Left lung (tissue), 10 donors: Measurements from ENCODE around the gene LDHD. TPM values are rescaled to one million over a fixed set of nuclear protein-coding genes. Genes with fewer than 3 reads are reported as not detected.

Experiments used
- ATAC-seq: fragments of 200-7000 bp; cut with Tn5 transposase; one replicate; pipeline ENCODE4 v1.9.1; 2020; ENCODE audit warnings: moderate library complexity
- DNase-seq, 4 donors: peaks; one replicate each; pipeline ENCODE4 v3.0.0-alpha.2; 2013 to 2020
- H3K27ac ChIP-seq, 2 donors: fragments of 200-600 bp; sonication (generic) in 1 of 2; one replicate each; pipeline versions ENCODE4 v1.5.0 to v1.8.0; 2020 to 2021
- H3K27me3 ChIP-seq, 2 donors: fragments of 200-600 bp; sonication (generic) in 1 of 2; one replicate each; pipeline versions ENCODE4 v1.5.0 to v1.8.0; 2020 to 2021
- H3K36me3 ChIP-seq, 2 donors: fragments of 200-600 bp; sonication (generic) in 1 of 2; one replicate each; pipeline versions ENCODE4 v1.5.0 to v1.8.0; 2020 to 2021
- H3K4me1 ChIP-seq, 2 donors: fragments of 200-600 bp; one replicate each; pipeline ENCODE4 v1.8.0; 2021
- H3K4me3 ChIP-seq, 2 donors: fragments of 200-600 bp; sonication (generic) in 1 of 2; one replicate each; pipeline versions ENCODE4 v1.5.0 to v1.8.0; 2020 to 2021; ENCODE audit warnings: mild to moderate bottlenecking in 1 of 2
- H3K9me3 ChIP-seq, 2 donors: fragments of 200-600 bp; sonication (generic) in 1 of 2; one replicate each; pipeline versions ENCODE4 v1.5.0 to v1.8.0; 2020 to 2021
- CTCF ChIP-seq, 2 donors: fragments of 200-600 bp; sonication (generic) in 1 of 2; IDR thresholded peaks; one replicate each; pipeline versions ENCODE4 v1.5.0 to v1.8.0; 2021; ENCODE audit warnings: antibody characterized with exemption in 2 of 2
- intact Hi-C, 2 donors: fragments of 100-400 bp; cut with DNase I; formaldehyde crosslinking; loops; one replicate each; pipeline versions ENCODE4 v1.11.2 to v1.14.2; 2022
- polyA plus RNA-seq, 6 donors: library from polyadenylated mRNA; unstranded; fragments of 120-200 nt; gene quantifications; one replicate each; pipeline ENCODE4 v1.2.1, GENCODE V29; 2013; ENCODE audit not compliant: insufficient read length in 6 of 6
- total RNA-seq, 2 donors: library from RNA; stranded (reverse); fragmentation: NEBNext Ultra II Directional; extraction: Animal tissue kit (Norgen Biotek cat#: 25700); gene quantifications; one replicate each; pipeline ENCODE4 v1.2.1, GENCODE V29; 2021
- donor health status: DM: no; HTN: yes; CAD: no.
- donor health status: DM: no; HTN: no; CAD: no.

The LDHD gene
- total and polyA plus RNA-seq, 8 donors, result 1.6 to 9.9 (median 2.7) TPM

DNA sequence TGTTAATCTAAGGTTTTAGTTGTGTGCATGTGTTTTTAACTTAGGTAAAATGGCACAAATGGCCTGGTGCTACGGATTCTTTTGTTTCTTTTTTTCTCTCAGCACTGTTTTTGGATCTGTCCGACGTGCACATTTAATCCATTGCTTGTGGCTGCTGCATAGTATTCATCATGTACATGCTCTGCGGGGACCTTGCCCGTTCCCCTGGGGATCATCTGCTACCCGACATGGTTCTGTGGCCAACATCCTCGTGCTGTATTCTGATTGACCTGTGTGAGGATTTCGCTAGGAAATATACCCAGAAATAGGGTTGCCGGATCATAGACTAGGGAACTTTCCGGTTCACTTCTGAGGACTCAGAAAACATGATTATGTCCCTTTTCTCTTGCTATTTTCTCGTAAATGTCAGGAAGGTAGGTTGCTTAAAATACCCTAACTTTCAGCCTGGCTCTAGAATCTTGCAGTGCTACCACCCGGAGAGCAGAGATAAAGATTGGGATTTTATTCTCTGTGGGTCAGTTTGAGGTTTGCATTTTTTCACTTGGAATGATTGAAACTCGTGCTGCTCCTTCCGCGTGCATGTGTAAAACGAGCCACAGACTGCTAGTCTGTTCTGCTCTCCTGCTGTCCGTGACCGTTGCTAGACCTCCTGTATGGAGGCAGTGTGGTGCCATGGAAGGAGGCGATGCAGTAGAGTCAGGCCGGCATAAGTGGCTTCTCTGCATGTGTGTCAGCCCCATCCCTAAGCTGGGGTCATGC is 42.9 kb downstream of the LDHD start:
- intact Hi-C loops, result no loop called here
- H3K36me3 ChIP-seq, result no peaks in the 10 kb centered on the region
- peak overlapping the region in 1 of 2 donors; percentile 9 for H3K27ac ChIP-seq
- TF ChIP-seq CTCF (IDR thresholded peaks at IDR 0.05), result no peak
- ATAC-seq (no peak), DNase-seq (peak in 1 of 4 donors; percentile 2)
- H3K4me1 ChIP-seq, result peaks cover 10 to 35% of the 10 kb centered on the region in 2 donors
- H3K4me3 ChIP-seq, result no peak overlapping the region
- H3K27me3 ChIP-seq, result no peaks in the 10 kb centered on the region
- no peaks in the 10 kb centered on the region for H3K9me3 ChIP-seq

DNA sequence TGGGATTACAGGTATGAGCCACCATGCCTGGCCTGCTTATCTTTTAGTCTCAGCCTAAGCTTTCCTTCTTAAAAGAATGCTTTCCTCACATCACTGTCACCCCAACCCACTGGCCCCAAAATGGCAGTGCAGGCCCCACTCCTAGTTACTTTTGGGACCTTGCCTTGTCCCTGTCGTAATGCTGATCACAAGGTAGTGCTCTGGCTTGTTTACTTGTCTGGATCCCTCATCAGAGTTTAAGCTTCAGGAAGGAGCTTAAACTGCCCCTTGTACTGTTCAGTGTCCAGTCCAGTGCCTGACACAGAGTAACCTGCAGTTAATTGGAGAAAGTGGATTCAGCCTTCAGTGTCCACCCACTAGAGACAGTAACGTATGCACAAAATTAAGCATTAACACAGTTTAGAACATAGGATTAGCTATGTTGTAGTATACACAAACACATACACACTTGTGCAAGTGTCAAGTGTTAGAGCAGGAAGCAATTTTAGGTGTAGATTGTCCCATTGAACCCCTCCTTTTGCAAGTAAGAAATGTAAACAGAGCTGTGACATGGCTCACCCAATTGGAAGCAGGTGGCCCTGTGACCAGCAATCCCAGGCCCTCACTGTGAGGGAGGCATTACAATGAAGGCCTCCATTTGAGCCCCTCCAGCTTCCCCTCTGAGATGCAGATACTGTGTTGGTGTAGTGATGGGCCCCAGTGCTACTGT is 44.2 kb downstream of the LDHD start:
- intact Hi-C loops, result no loop called here
- Histone ChIP-seq H3K27me3 (no peaks in the 10 kb centered on the region), H3K9me3 (no peaks in the 10 kb centered on the region), H3K4me1 (peaks cover 10 to 34% of the 10 kb centered on the region in 2 donors), H3K27ac (no peak overlapping the region), H3K4me3 (no peak overlapping the region), H3K36me3 (no peaks in the 10 kb centered on the region)
- no peak for DNase-seq
- TF ChIP-seq CTCF (IDR thresholded peaks at IDR 0.05), result no peak
- peak; percentile 44 for ATAC-seq

- H3K4me3 ChIP-seq, result no peak overlapping the region
- H3K4me1 ChIP-seq, result peaks cover 10 to 34% of the 10 kb centered on the region in 2 donors
- H3K27me3 ChIP-seq, result no peaks in the 10 kb centered on the region
- DNase-seq, result no peak
- no peak for ATAC-seq
- intact Hi-C loops, result no loop called here
- H3K36me3 ChIP-seq, result no peaks in the 10 kb centered on the region
- no peak overlapping the region for H3K27ac ChIP-seq
- no peaks in the 10 kb centered on the region for H3K9me3 ChIP-seq
- no peak for TF ChIP-seq CTCF (IDR thresholded peaks at IDR 0.05)
Observed at GRCh38 chr16:75071621-75072020, 45.0 kb downstream of the LDHD start.

DNA sequence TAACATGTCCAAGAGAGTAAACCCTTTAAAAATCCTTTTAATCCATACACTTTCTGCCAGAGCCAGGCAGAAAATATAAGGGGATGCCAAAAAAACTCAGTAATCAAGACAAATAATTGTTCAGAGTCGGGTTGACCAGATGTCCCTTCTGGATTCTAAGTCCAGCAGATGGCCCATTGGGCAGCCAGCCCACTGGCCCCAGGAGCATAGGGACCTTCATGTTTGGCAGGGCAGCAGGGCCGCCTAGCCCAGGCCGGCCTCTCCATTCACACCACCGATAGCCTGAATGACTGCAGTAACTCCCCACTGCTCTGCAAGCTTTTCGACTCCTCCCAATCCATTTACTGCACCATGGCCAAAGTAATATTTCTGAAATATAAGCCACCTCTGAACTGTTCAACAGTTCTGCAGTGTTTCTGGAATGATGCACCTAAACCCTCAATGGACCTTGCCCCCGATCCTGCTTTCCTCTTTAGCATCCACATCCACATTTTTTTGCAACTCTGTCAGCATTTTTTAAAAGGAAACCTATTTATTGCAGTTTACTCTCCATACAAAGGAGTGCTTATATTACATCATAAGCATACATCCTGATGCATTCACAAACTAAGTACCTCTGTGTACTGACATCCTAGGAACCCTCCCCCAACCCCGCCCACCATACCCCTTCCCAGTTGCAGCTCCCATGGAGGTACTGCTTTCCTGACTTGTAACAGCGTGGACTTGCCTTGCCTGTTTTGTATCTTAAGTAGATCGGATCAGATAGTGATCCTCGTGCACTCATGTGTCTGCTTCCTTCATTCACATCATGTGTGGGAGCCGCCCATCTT is 46.4 kb downstream of the LDHD start:
- Histone ChIP-seq H3K4me3 (no peak overlapping the region), H3K27me3 (no peaks in the 10 kb centered on the region), H3K36me3 (no peaks in the 10 kb centered on the region), H3K27ac (no peak overlapping the region), H3K4me1 (peaks cover 8 to 36% of the 10 kb centered on the region in 2 donors), H3K9me3 (no peaks in the 10 kb centered on the region)
- TF ChIP-seq CTCF (IDR thresholded peaks at IDR 0.05), result no peak
- intact Hi-C loops, result no loop called here
- DNase-seq (peak in 1 of 4 donors; percentile 55), ATAC-seq (no peak)
